ENCODE data around the gene SPANXA1.
"Not testable (repeated sequence)": the region's sequence is repeated elsewhere in the genome, so short reads cannot be mapped to it uniquely, and the experiment has no call there.

SPANXA1 gene

GRCh38 chrX:141584638-141585037 lies at the start of gene SPANXA1:
Gene SPANXA1, minus strand, starts transcription at chrX:141584738. Its CDS starts 60 bp downstream, at chrX:141584678.
- H3K4me3 ChIP-seq: not testable (repeated sequence)

GRCh38 chrX:141632124-141632523 lies 47.6 kb upstream of the SPANXA1 start:
- H3K4me3 ChIP-seq: no peak overlapping the region

More at GRCh38 chrX:141584638-141585037, at the start of gene SPANXA1:
- not testable (repeated sequence) for H3K27ac ChIP-seq

GRCh38 chrX:141619336-141619735 lies 34.8 kb upstream of the SPANXA1 start:
- no peak overlapping the region for H3K4me3 ChIP-seq
- H3K27ac ChIP-seq: no peak overlapping the region

More at GRCh38 chrX:141632124-141632523, 47.6 kb upstream of the SPANXA1 start:
- H3K27ac ChIP-seq: no peak overlapping the region

GRCh38 chrX:141609111-141609510 lies 24.6 kb upstream of the SPANXA1 start:
- Histone ChIP-seq H3K27ac (no peak overlapping the region), H3K4me3 (no peak overlapping the region)

- H3K27ac ChIP-seq, H3K4me3 ChIP-seq: not testable (repeated sequence)
Measured at GRCh38 chrX:141589408-141589807, 4.9 kb upstream of the SPANXA1 start, which contains the start of gene SPANXA2. Gene SPANXA2, plus strand, starts transcription at chrX:141589708. Its CDS starts 60 bp downstream, at chrX:141589768.

- not testable (repeated sequence) for H3K4me3 ChIP-seq
Measured at GRCh38 chrX:141542551-141542950, 42.0 kb downstream of the SPANXA1 start.

More at GRCh38 chrX:141542551-141542950, 42.0 kb downstream of the SPANXA1 start:
- not testable (repeated sequence) for H3K27ac ChIP-seq
